ENCODE measurements around the gene ADARB2. TPM values are rescaled to one million over a fixed set of nuclear protein-coding genes. Genes with fewer than 3 reads are reported as not detected.

ADARB2 gene
- total and polyA plus RNA-seq, 5 donors = 0.53 to 1.6 (median 0.59) TPM

DNA sequence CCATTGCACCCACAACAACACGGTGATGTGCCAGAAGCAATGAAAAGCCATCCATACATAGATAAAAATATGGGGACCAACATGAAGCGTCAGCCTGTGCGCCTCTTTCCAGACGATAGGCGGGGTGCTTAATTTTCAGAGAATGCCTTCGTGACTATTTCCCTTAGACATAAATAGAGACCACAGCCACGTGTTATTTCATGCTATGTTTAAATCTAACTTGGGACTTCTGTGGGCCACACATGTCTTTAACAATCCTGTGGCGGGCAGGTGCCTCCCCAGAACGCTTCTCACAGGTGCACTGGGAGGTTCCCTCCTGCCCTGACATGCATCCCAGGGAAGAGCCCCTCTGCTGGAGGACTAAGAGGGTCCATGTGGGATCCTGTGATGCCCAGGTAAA lies 259.7 kb downstream of the ADARB2 start:
- Histone ChIP-seq H3K27ac (ENCODE audit: low read length) (no peak overlapping the region), H3K9me3 (ENCODE audit: control insufficient read depth, low read length) (no peaks in the 10 kb centered on the region), H3K4me1 (ENCODE audit: control insufficient read depth, insufficient read depth, low read length) (no peaks in the 10 kb centered on the region), H3K27me3 (ENCODE audit: control insufficient read depth, insufficient read depth) (no peaks in the 10 kb centered on the region), H3K4me3 (ENCODE audit: low read length) (no peak overlapping the region)
- intact Hi-C loops (cut with DNase I) = no loop called here
- WGBS = 89% methylated on average over 9 of the region's 9 CpGs
- DNase-seq (no peak), ATAC-seq (no peak)

DNA sequence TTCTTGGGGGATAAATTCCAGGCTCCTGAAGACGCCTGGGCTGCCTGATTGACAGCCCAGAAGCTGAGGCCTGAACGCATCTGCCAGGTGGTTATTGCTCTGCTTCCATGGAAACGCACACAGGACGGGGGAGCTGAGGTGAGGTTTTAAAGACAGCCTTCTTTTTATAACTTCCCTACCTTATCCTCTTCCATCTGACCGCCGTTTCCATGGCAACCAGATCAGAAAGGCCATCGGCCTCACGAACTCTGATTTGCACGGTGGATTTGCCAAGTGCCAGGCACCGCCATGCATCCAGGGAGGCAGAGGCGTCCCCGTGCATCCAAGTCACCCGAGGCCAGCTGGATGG lies 260.9 kb downstream of the ADARB2 start:
- Histone ChIP-seq H3K4me3 (ENCODE audit: low read length) (no peak overlapping the region), H3K9me3 (ENCODE audit: control insufficient read depth, low read length) (no peaks in the 10 kb centered on the region), H3K4me1 (ENCODE audit: control insufficient read depth, insufficient read depth, low read length) (no peaks in the 10 kb centered on the region), H3K27me3 (ENCODE audit: control insufficient read depth, insufficient read depth) (no peaks in the 10 kb centered on the region), H3K27ac (ENCODE audit: low read length) (no peak overlapping the region)
- DNase-seq = no peak
- intact Hi-C loops (cut with DNase I) = no loop called here
- ATAC-seq = no peak
- 62% methylated on average over 13 of the region's 13 CpGs for WGBS

DNA sequence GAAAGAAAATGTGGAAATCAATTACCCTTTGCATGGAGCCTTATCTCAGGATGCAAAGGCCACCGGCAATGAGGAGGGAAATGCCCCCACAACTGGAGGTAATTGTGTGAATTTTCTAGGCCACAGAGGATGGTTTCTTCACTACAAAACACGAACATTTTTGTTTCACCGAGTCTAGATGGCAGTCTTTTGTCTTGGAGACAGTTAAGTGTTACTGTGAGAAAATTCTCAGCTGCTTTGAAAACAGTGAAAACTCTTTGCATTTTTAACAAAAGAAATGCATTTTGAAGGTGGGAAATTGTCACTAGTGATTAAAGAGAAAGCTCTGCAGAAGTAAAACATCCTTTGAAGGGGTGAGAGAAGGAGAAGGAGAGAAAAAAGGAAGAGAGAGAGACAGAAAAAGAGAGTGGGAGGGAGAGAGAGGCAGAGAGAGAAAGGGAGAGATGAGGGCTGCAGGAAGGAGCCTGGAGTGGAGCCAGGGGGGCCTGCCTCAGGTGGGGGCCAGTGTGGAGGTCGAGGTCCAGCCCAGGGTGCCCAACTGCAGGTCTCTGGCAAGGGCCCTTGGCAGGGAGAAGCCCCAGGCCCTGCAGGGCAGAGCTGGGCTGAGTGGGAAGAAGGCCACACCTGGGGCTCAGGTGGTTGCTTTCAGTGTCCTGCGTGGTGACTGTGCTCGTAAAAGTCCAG lies 261.4 kb downstream of the ADARB2 start:
- Histone ChIP-seq H3K27ac (ENCODE audit: low read length) (no peak overlapping the region), H3K9me3 (ENCODE audit: control insufficient read depth, low read length) (no peaks in the 10 kb centered on the region), H3K4me3 (ENCODE audit: low read length) (no peak overlapping the region), H3K27me3 (ENCODE audit: control insufficient read depth, insufficient read depth) (no peaks in the 10 kb centered on the region), H3K4me1 (ENCODE audit: control insufficient read depth, insufficient read depth, low read length) (no peaks in the 10 kb centered on the region)
- WGBS = 23% methylated on average over 6 of the region's 6 CpGs
- intact Hi-C loops (cut with DNase I) = no loop called here
- no peak for ATAC-seq
- DNase-seq = no peak

DNA sequence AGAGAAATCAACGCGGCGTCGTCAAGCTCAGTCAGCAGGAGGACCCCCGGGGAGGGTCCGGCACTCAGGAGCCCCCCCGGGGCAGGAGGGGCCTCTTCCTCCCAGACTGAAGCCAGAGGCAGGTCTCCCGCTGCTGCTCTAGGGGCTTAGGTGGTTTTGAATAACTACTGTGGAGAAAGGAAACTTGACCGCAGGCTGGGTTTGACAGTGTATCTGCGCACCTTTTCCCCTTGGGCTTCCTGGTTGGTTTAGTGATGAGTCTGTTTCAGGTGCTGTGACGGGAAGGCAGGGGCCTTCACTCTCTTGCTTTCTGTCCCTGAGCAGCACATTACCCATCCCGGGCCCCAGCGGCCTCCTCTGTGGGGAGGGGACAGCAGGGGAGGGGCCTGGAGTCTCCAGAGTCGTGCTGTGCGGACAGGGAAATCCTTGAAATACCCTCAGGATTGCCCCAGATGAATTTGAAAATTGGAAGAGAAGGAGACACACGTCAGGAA lies 262.2 kb downstream of the ADARB2 start:
- H3K27me3 ChIP-seq (ENCODE audit: control insufficient read depth, insufficient read depth) = no peaks in the 10 kb centered on the region
- intact Hi-C loops (cut with DNase I) = no loop called here
- H3K27ac ChIP-seq (ENCODE audit: low read length) = no peak overlapping the region
- WGBS = 28% methylated on average over 16 of the region's 16 CpGs
- H3K4me1 ChIP-seq (ENCODE audit: control insufficient read depth, insufficient read depth, low read length) = no peaks in the 10 kb centered on the region
- no peaks in the 10 kb centered on the region for H3K9me3 ChIP-seq (ENCODE audit: control insufficient read depth, low read length)
- no peak for ATAC-seq
- no peak for DNase-seq
- no peak overlapping the region for H3K4me3 ChIP-seq (ENCODE audit: low read length)

DNA sequence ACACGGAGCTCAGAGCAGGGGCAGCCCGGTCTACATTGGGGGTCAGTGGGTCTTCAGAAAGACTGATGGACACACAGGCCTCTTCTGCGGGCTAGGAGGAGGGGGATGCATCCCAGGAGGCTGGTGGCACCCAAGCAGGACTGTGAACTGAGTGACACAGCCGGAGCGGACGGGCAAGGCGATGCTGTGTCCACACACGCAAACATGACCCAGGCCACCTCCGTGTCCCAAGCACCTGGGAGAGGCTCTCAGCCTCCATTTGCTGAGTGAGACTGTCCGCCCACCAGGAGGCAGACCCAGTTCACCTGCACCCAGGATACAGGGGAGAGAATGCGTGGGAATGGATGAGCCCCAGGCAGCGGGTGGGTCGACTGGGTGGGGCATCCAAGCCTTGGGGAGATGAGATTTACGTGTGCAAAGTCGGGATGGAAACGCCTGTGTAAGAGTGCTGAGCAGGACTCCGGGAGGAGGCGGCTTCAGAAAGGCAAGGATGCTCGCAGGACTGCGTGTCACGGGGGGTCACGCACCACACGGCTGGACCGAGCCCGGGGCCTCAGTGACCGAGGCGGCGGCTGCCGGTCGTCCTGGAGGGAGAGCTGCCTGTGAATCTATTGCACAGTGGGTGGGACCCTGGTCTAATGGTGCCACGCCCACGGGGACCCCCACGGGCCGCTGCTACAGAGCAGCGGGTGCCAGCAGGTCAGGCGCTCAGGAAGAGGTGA lies 262.8 kb downstream of the ADARB2 start:
- intact Hi-C loops (cut with DNase I) = no loop called here
- no peaks in the 10 kb centered on the region for H3K9me3 ChIP-seq (ENCODE audit: control insufficient read depth, low read length)
- ATAC-seq = no peak
- H3K27ac ChIP-seq (ENCODE audit: low read length) = no peak overlapping the region
- H3K4me1 ChIP-seq (ENCODE audit: control insufficient read depth, insufficient read depth, low read length) = no peaks in the 10 kb centered on the region
- no peak for DNase-seq
- H3K4me3 ChIP-seq (ENCODE audit: low read length) = no peak overlapping the region
- 71% methylated on average over 36 of the region's 36 CpGs for WGBS
- no peaks in the 10 kb centered on the region for H3K27me3 ChIP-seq (ENCODE audit: control insufficient read depth, insufficient read depth)

DNA sequence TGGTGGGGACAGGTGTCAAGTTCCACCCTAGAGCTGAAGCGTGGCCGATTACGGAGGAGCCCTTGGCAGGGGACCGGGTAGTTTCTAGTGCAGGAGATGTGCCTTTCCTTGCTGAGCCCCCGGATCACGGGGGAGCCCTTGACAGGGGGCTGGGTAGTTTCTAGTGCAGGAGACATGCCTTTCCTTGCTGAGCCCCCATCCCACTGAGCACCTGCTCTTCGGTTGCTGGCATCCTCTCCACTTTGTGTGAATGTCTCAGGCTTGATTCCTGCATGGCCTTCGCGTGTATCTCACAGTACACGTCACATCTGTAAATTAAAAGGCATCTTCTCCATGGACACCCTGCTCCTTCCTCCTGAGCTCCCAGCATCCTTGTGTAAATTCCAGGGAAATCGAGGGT lies 263.5 kb downstream of the ADARB2 start:
- Histone ChIP-seq H3K4me3 (ENCODE audit: low read length) (no peak overlapping the region), H3K27ac (ENCODE audit: low read length) (no peak overlapping the region), H3K4me1 (ENCODE audit: control insufficient read depth, insufficient read depth, low read length) (no peaks in the 10 kb centered on the region), H3K27me3 (ENCODE audit: control insufficient read depth, insufficient read depth) (no peaks in the 10 kb centered on the region), H3K9me3 (ENCODE audit: control insufficient read depth, low read length) (no peaks in the 10 kb centered on the region)
- DNase-seq (no peak), ATAC-seq (no peak)
- WGBS = 67% methylated on average over 11 of the region's 11 CpGs
- intact Hi-C loops (cut with DNase I) = no loop called here

DNA sequence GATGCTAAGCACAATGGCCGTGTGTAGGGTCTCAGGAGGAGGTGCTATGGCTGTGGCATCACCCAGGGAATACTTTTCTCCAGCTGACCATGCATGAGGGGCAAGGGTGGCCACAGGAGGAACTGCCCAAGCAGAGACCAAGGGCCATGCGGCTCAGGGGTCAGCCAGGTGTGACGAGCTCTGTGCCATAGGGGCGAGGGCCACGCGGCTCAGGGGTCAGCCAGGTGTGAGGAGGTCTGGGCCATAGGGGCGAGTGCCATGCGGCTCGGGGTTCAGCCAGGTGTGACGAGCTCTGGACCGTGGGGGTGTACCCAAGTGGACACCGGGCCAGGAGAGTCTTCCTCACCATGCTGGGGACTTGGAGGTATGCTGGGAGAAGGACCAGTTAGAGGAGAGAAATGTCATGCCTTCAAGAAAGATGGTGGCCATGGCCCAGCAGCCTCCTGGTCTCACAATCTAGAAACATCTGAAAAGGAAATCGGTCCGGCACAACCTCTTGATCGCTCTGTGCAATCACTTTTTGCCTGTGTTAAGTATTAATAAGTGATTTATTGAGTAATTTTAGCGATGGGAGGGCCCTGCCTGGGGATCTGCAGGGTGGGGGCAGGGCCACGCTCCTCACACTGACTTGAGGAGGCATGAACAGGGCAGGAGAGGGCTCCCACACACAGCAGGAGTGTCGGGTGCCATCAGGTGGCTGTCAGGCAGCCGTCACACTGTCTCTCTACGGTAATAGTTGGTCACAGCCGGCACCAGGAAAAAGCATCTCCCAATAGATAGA lies 265.0 kb downstream of the ADARB2 start:
- H3K27ac ChIP-seq (ENCODE audit: low read length) = no peak overlapping the region
- no peaks in the 10 kb centered on the region for H3K27me3 ChIP-seq (ENCODE audit: control insufficient read depth, insufficient read depth)
- intact Hi-C loops (cut with DNase I) = no loop called here
- WGBS = 80% methylated on average over 21 of the region's 21 CpGs
- H3K4me3 ChIP-seq (ENCODE audit: low read length) = no peak overlapping the region
- H3K9me3 ChIP-seq (ENCODE audit: control insufficient read depth, low read length) = no peaks in the 10 kb centered on the region
- H3K4me1 ChIP-seq (ENCODE audit: control insufficient read depth, insufficient read depth, low read length) = no peaks in the 10 kb centered on the region
- DNase-seq = no peak
- no peak for ATAC-seq

DNA sequence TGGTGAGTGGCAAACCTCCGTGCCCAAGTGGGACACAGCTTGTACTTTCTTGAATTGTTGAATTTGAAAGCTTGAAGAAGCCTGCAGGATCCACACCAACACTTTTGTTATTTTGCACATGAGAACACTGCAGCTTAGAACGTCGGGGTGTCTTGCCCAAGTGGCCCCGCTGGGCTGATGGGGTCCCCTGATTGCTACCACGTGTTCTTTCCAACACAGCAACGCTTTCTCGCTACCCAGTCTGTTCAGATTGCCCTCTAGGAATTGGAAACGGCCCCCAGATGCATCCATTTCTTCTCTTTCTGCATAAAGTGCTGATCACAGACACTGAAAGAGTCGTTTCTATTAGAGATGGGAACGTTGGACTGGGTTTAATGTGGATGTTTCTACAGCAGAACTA lies 268.5 kb downstream of the ADARB2 start:
- Histone ChIP-seq H3K4me3 (ENCODE audit: low read length) (no peak overlapping the region), H3K27me3 (ENCODE audit: control insufficient read depth, insufficient read depth) (no peaks in the 10 kb centered on the region), H3K27ac (ENCODE audit: low read length) (no peak overlapping the region), H3K9me3 (ENCODE audit: control insufficient read depth, low read length) (no peaks in the 10 kb centered on the region), H3K4me1 (ENCODE audit: control insufficient read depth, insufficient read depth, low read length) (no peaks in the 10 kb centered on the region)
- WGBS = 53% methylated on average over 10 of the region's 10 CpGs
- intact Hi-C loops (cut with DNase I) = no loop called here
- no peak for DNase-seq
- no peak for ATAC-seq

DNA sequence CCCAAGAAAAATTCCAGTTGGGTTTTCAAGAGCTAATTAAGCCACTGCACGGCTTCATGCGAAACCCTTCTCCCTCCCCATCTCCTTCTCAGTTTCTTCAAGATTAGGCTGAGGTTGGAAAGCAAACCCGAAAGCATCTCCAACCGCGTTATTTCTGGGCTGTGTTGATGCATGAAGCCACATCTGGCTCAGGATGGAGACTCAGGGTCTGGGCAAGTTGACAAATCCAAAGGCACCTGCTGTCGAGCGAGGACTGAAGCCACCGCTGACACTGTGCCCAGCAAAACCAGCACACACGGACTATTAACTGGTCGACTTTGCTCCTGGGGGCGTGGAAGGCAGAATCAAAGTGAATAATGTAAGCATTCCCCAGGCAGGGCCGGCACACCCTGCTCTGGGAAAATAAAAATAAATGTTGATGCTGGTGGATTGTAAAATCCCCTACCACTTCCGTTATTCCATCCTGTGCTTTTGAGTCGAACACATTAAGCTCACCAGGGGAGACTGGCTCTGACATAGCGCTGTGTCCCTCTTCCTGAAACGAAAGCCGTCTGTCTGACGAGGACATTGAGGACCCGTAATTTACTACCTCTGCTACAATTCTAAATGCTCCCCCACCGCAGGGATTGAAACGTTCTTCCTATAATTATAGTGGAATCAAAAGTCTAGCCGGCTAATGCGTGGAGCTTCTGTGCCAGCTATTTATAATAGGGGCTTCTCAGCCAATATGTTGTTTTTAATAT lies 269.8 kb downstream of the ADARB2 start:
- no peak overlapping the region for H3K27ac ChIP-seq (ENCODE audit: low read length)
- H3K4me1 ChIP-seq (ENCODE audit: control insufficient read depth, insufficient read depth, low read length) = no peaks in the 10 kb centered on the region
- DNase-seq = no peak
- 79% methylated on average over 23 of the region's 23 CpGs for WGBS
- H3K4me3 ChIP-seq (ENCODE audit: low read length) = no peak overlapping the region
- H3K9me3 ChIP-seq (ENCODE audit: control insufficient read depth, low read length) = no peaks in the 10 kb centered on the region
- H3K27me3 ChIP-seq (ENCODE audit: control insufficient read depth, insufficient read depth) = no peaks in the 10 kb centered on the region
- ATAC-seq = no peak
- intact Hi-C loops (cut with DNase I) = no loop called here

DNA sequence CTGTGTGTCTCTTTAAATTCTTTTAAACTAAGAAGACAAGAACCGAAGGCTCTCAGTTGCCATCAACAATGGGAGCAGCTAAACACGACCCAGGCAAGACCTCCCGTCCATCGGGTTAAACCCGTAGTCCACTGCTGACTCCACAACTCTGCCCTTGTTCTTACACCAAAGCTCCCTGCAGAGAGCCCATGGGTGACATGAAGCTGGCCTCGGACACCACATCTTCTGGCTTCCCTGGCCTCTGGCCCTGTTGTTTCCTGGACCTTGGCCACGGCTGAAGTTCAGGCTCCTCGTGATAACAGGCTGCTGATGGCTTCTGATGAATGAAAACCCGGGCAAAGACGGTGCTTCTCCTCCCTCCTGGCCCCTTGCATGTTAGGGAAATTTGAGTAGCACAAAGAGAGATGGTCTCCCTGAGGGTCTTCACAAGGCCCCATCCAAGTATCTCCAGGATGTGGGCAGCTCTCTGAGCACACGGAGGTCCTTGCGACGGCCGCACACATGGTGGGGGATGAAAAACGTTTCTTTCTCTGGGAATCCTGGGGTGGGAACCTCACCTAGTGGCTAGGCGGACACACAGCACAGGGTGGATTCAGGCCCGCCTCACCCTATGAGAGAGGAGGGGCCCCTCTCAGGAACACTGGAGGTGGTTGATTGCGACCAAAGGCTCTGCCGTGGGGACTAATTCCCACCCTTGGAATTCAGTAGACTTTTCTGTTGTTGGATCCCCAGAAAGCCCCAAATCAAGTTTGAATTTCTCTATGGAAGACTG lies 271.1 kb downstream of the ADARB2 start:
- Histone ChIP-seq H3K4me3 (ENCODE audit: low read length) (no peak overlapping the region), H3K4me1 (ENCODE audit: control insufficient read depth, insufficient read depth, low read length) (no peaks in the 10 kb centered on the region), H3K27ac (ENCODE audit: low read length) (no peak overlapping the region), H3K27me3 (ENCODE audit: control insufficient read depth, insufficient read depth) (no peaks in the 10 kb centered on the region), H3K9me3 (ENCODE audit: control insufficient read depth, low read length) (no peaks in the 10 kb centered on the region)
- intact Hi-C loops (cut with DNase I) = no loop called here
- DNase-seq (no peak), ATAC-seq (no peak)
- 56% methylated on average over 19 of the region's 19 CpGs for WGBS
